Urinary bladder (tissue), 4 donors: ENCODE data around the gene POLR2A. TPM values are rescaled to one million over a fixed set of nuclear protein-coding genes. Genes with fewer than 3 reads are reported as not detected.
A peak's percentile ranks its signal among the peaks of the same experiment; 100 is the strongest.
"Not testable (repeated sequence)": the region's sequence is repeated elsewhere in the genome, so short reads cannot be mapped to it uniquely, and the experiment has no call there.

Experiments
- DNase-seq: peaks from one replicate; pipeline ENCODE4 v3.0.0-alpha.2; 2015; ENCODE audit errors: extremely low spot score
- H3K27ac ChIP-seq: one replicate; pipeline ENCODE4 v1.5.1; 2013; ENCODE audit warnings: low read depth, mild to moderate bottlenecking, moderate library complexity
- H3K36me3 ChIP-seq: one replicate; pipeline ENCODE4 v1.6.1; 2013; ENCODE audit warnings: mild to moderate bottlenecking, moderate library complexity; ENCODE audit not compliant: insufficient read depth
- H3K4me1 ChIP-seq: one replicate; pipeline ENCODE4 v1.6.1; 2013; ENCODE audit warnings: mild to moderate bottlenecking, moderate library complexity; ENCODE audit not compliant: insufficient read depth
- H3K4me3 ChIP-seq: one replicate; pipeline ENCODE4 v1.5.1; 2013; ENCODE audit warnings: low read depth, low read length
- WGBS: extraction: QIAGEN DNeasy Blood & Tissue Kit; methylation state at CpG from one replicate; pipeline ENCODE4 v1.1.7; 2013; 5-methylcytosine and 5-hydroxymethylcytosine counted together
- polyA plus RNA-seq: library from polyadenylated mRNA; stranded (reverse); fragments of 200-250 nt; gene quantifications from one replicate; pipeline ENCODE4 v1.2.3, GENCODE V29; 2013
- total RNA-seq: library from RNA; depleted of rRNA; stranded (reverse); fragments of >200 nt; gene quantifications from one replicate; pipeline ENCODE4 v1.2.3, GENCODE V29; 2014
- donor health status: healthy with polysubstance abuse.
- donor health status: healthy.

The POLR2A gene
- total and polyA plus RNA-seq, 2 donors = 32.2 to 52.3 TPM

DNA sequence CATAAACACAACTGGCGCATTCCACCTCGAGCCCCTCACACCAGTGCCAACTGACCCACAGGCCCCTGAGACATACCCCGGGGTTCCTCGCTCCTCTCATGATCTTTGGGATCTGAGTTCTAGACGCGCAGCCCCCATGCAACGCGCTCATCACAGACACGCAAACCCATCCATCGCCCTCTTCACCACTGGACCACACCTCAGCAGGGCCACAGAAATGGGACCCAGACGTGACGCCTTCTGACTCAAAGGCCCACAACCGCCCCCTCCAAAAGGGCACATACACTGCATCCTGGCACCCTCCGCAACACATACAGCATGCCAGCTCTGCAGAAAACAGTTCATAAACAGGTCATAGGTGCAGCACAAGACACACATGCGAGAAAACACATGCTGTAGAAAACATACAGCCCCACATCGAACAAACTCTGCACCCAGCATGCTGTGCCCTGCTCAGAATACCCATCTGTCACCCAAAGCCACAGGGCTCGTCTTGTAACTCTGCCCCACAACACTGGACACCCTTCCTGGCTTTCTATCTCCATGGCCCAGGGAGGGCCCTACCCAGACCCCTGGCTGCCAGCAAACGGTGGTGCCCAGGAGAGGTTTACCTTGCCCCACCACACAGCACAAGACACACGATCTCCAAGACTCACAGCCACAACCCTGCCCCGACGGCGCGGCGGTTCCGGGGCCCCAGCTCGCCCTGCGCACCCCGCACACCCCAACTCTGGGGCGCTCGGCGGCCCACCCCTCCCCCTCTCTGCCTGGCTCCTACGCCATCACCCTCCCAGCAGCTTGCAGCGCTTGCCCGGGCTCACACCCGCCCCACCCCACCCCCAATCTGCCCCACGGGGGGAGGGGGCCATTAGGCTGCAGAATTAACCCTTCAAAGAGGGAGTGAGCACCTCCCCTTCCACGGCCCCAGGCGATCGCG lies 5.6 kb upstream of the POLR2A start:
- H3K27ac ChIP-seq = peak overlapping the region; percentile 100
- 6% methylated on average over 40 of the region's 40 CpGs for WGBS
- no peaks in the 10 kb centered on the region for H3K36me3 ChIP-seq
- H3K4me1 ChIP-seq = no peaks in the 10 kb centered on the region
- H3K4me3 ChIP-seq = peak overlapping the region; percentile 97
- no peak for DNase-seq

DNA sequence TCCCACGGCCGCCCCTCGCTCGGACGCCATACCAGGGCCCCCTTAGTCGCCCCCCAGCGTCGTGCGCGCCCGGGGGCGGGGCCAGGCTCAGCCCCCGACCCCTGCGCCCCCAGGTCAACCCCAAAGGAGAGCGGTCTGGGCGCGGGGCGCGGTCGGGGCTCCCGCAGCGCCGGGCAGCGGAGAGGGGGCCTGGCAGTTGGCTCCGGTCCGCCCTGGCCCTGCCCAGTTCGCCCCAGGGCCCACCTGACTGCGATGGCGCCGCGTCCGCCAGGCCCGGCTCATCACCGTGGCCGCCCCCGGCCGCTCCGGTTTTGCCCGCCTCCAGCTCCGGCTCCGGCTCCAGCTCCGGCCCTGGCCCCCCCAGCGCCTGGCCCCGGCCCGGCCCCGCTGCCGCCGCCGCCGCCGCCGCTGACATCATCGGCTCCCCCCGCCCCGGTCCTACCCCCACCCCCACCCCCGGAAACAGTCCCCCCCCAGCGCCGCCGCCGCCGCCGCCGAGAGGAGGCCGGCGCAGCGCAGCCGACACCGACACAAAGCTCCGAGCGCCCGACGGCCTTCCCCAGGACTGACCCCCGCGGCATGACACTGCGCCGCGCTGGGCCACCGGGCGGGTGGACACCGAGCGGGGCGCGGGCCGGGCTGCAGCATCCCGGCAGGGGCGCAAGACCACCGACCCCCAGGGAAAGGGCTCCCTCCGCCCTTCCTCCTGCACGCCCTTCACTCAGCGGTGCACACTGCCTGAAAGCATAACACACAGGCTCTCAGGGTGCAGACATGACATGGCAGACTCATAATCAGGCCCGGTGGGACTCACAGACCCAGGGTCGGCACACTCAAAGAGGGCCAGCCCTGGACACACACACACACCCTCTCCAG lies 4.7 kb upstream of the POLR2A start, which contains the start of gene ZBTB4:
Gene ZBTB4 (minus strand): TSS at position 419 of the 876 bp plus-strand sequence. CDS start 12,830 bp downstream, outside the sequence.
- no peak for DNase-seq
- no peaks in the 10 kb centered on the region for H3K4me1 ChIP-seq
- WGBS = under 1% methylated on average over 91 of the region's 92 CpGs

DNA sequence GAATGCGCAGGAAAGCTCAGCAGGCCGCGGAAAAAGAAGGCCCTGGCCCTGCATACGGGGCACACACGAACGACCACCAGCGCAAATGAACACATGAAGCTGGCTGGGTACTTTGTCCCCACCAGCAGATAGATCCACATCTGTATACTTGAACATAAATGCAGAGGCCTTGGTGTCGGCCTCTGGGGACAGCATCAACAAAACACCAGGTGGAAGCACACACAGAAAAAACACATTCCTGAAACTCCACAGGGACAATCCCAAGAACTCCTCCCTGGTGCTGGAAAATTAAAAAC lies 4.1 kb upstream of the POLR2A start:
- no peaks in the 10 kb centered on the region for H3K4me1 ChIP-seq
- no peaks in the 10 kb centered on the region for H3K36me3 ChIP-seq
- DNase-seq = no peak
- WGBS = 4% methylated on average over 8 of the region's 8 CpGs
- H3K4me3 ChIP-seq = peak overlapping the region; percentile 97
- H3K27ac ChIP-seq = peak overlapping the region; percentile 98

More for the DNA sequence above, 4.7 kb upstream of the POLR2A start, which contains the start of gene ZBTB4:
- peak within 1 kb of the TSS; percentile 97 for H3K4me3 ChIP-seq
- peak within 1 kb of the TSS; percentile 100 for H3K27ac ChIP-seq
- no peaks in the 10 kb centered on the region for H3K36me3 ChIP-seq

DNA sequence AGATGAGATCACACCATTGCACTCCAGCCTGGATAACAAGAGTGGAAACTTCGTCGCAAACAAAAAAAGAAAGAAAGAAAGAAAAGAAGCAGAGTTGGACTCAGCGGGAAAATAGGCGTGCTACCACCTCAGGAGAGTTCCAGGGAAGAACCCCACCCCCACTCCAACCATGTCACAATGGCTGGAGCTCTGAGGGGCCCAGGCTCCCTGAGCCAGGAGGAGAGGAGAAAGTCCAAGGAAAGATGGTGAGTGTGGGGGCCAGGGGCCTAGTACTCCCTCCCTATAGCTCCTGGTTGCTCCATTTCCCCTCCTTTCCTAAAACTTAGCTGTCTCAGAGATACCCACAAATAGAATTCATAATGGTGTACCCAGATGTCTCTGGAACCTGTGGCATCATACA lies 2.9 kb upstream of the POLR2A start, which contains the start of gene SLC35G6:
Gene SLC35G6 (plus strand): TSS at position 172 of the 400 bp plus-strand sequence. CDS start 71 bp downstream, at position 243.
- 89% methylated on average over 4 of the region's 4 CpGs for WGBS
- not testable (repeated sequence) for H3K4me3 ChIP-seq, H3K4me1 ChIP-seq, H3K36me3 ChIP-seq, DNase-seq
- peak within 1 kb of the TSS; percentile 98 for H3K27ac ChIP-seq

DNA sequence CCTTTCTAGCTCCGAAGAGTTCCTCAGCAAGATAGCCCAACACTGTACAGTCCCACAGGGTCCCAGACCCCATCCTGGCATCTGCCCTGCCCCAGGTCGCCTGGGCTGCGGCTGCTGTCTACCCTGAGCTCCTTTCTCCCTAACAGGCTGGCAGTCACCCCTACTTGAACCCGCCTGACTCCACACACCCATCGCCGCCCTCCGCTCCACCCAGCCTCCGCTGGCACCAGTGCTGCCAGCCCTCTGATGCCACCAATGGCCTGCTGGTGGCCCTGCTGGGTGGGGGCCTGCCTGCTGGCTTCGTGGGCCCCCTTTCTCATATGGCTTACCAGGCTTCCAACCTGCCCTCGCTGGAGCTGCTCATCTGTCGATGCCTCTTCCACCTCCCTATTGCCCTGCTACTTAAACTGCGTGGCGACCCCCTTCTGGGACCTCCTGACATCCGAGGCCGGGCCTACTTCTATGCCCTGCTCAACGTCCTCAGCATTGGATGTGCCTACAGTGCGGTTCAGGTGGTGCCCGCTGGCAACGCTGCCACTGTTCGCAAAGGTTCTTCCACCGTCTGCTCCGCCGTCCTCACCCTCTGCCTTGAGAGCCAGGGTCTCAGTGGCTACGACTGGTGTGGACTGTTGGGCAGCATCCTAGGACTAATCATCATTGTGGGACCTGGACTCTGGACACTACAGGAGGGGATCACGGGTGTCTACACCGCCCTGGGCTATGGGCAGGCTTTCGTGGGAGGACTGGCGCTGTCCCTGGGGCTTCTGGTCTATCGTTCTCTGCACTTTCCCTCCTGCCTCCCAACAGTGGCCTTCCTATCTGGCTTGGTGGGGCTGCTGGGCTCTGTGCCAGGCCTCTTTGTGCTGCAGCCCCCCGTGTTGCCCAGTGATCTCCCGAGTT lies 2.1 kb upstream of the POLR2A start:
- not testable (repeated sequence) for H3K36me3 ChIP-seq, H3K4me3 ChIP-seq, H3K27ac ChIP-seq, DNase-seq, H3K4me1 ChIP-seq
- 85% methylated on average over 31 of the region's 31 CpGs for WGBS

DNA sequence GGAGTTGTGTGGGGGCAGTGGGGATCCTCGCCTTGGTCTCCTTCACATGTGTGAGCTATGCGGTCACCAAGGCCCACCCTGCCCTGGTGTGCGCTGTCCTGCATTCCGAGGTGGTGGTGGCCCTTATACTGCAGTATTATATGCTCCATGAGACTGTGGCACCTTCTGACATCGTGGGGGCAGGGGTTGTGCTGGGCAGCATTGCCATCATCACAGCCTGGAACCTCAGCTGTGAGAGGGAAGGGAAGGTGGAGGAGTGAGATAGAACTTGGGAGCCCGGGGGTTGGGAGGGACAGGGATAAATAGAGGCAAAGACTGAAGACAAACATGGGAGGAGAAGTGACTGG lies 1.5 kb upstream of the POLR2A start:
- 70% methylated on average over 6 of the region's 6 CpGs for WGBS
- Histone ChIP-seq H3K27ac (peak overlapping the region; percentile 100), H3K4me3 (peak overlapping the region; percentile 11)
- not testable (repeated sequence) for H3K36me3 ChIP-seq, DNase-seq, H3K4me1 ChIP-seq

DNA sequence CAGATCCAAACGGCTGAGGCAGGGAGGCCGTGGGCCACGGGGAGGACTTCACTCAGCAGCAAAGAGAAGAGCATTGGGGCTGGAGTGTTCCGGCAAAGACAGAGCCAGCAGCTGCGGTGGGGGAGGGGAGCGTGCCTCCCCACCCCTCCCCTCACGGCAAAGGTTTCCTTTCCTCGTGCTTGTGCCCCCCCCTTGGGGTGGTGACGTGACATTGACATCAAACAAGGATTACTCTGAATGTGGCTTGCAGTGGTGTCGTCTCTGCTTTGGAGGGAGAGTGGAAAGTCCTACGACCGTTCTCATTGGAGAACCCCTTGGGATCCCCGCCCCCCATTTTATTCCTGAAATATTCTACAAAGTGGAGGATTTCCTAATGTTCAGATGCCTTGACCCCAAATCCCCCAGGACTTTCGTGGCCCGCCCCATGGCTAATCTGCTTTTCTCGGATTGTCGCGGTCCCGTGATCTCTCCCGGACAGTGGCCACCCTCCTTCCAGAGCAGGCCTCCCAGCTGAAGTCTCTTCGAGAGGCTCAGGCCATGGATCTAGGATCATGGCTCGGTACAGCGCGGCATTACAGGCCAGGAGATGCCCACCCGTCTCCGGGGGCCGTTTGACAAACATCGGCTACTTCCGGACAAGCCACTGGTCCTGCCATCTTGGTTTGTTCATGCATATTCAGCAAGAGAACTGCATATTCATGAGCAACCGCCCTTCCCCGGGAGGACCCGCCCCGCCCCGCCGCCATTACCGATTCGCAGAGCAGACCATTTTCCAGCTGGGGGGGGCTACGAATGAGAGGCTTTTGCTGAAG lies 705 bp upstream of the POLR2A start:
- peak overlapping the region; percentile 100 for H3K27ac ChIP-seq
- whole genome bisulfite sequencing = 1% methylated on average over 38 of the region's 38 CpGs
- H3K4me3 ChIP-seq = peak overlapping the region; percentile 60
- H3K36me3 ChIP-seq = no peaks in the 10 kb centered on the region
- peak; percentile 71 for DNase-seq
- no peaks in the 10 kb centered on the region for H3K4me1 ChIP-seq

DNA sequence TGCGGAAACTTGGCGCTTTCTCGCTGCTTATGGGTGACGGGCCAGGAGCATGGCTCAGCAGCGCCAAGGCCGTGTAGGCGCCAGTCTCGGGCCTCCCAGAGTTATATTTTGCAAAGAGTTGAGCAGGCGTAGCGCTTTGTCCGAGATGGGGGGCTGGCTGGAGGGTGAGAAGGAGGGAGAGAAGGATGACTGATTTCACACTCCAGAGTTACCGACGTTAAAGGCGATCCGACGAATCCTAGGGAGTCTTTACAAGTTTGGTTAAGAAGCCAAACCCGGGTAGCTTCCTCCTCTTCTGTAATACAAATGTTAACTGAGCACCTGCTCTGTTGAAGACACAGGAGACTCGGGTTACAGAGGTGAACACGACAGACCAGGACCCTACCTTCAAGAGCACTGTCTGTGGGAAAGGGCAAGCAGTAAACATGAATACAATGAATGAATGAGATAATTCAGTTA lies 782 bp downstream of the POLR2A start:
- peak overlapping the region; percentile 66 for H3K27ac ChIP-seq
- H3K4me3 ChIP-seq = peak overlapping the region; percentile 51
- H3K36me3 ChIP-seq = no peaks in the 10 kb centered on the region
- under 1% methylated on average over 19 of the region's 19 CpGs for WGBS
- H3K4me1 ChIP-seq = peaks cover 2% of the 10 kb centered on the region
- no peak for DNase-seq

DNA sequence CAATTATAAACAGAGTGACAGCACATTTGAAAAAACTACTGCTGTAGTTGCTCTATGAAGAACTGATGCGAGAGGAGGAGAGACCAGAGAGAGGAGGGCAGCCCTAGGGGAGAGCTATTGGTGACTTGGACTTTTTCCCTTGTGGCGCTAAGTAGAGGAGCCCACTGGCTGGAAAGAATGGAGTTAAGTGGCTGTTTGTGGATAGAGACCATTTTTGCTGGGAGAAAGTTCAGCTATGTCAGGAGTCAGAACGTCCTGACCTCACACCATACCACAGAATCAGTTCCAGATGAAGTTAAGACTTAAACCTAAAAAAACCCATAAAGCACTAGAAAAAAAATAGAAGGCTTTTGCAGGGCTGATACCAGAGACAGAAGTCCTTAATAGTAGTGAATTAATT lies 2.0 kb downstream of the POLR2A start:
- Histone ChIP-seq H3K27ac (no peak overlapping the region), H3K4me1 (peaks cover 2% of the 10 kb centered on the region), H3K36me3 (no peaks in the 10 kb centered on the region), H3K4me3 (no peak overlapping the region)
- DNase-seq = no peak
- WGBS = 50% methylated on average over 3 of the region's 3 CpGs

DNA sequence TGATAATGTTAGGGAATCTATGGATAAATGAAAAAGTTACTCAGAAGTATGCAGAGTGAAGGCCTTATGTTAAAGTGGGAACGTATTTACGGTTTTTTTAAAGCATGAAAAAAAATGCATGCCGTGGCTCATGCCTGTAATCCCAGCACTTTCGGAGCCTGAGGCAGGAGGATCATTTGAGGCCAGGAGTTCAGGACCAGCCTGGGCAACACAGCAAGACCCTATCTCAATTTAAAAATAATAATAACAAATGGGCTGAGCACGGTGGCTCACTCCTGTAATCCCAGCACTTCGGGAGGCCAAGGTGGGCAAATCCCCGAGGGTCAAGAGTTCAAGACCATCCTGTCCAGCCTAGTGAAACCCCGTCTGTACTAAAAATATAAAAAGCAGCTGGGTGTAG lies 6.0 kb downstream of the POLR2A start:
- H3K4me1 ChIP-seq = peaks cover 2% of the 10 kb centered on the region
- no peak overlapping the region for H3K4me3 ChIP-seq
- H3K36me3 ChIP-seq = no peaks in the 10 kb centered on the region
- no peak overlapping the region for H3K27ac ChIP-seq
- no peak for DNase-seq
- WGBS = 78% methylated on average over 8 of the region's 8 CpGs

DNA sequence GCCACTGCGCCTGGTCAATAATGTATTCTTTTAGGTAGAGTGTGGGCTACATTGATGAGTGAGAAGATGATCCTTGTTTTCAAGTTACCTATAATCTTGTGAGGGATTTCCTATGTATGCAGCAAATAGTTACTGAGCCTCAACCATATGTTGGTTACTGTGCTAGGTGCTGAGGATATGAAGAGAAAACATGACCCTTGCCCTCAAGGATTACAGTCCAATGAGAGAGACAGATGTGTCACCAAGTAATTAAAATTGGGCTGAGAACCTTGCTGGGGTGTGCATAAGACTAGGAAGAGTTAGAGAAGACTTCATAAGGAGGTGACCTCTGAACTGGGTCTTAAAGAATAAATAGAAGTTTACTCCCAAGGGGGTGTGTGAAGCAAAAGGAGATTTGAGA lies 7.4 kb downstream of the POLR2A start:
- no peak for DNase-seq
- H3K27ac ChIP-seq = no peak overlapping the region
- WGBS = 95% methylated on average over 1 of the region's 1 CpG
- no peaks in the 10 kb centered on the region for H3K36me3 ChIP-seq
- H3K4me1 ChIP-seq = peaks cover 2% of the 10 kb centered on the region
- H3K4me3 ChIP-seq = no peak overlapping the region

DNA sequence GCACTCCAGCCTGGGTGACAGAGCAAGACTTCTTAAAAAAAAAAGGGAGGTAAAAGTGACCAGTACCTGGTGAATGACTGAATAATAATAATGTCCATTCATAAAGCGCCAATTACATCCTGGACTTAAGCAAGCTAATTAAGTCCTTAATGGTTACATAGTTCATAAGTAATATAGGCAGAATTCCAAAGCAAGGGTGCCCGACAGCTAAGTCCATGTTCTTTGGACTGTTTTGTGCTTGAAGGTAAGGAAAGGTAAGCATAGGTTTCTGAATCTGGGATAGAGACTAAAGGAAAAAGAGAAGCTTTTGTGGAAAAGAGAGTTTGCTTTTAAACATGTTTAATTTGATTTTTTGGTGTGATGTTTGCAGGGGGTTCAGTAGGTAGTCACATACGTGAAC lies 9.8 kb downstream of the POLR2A start:
- 94% methylated on average over 3 of the region's 3 CpGs for WGBS
- Histone ChIP-seq H3K36me3 (peaks cover 5% of the 10 kb centered on the region), H3K4me1 (peaks cover 2% of the 10 kb centered on the region), H3K27ac (no peak overlapping the region), H3K4me3 (no peak overlapping the region)
- no peak for DNase-seq
